Endothelial cell of umbilical vein (primary cell): ENCODE results near the gene MID1IP1. TPM values are rescaled to one million over a fixed set of nuclear protein-coding genes. Genes with fewer than 3 reads are reported as not detected.

Source experiments
- BruUV-seq: library from RNA; stranded (reverse); fragments of 400-500 nt; replicated peaks from 2 replicates; lab custom pipeline; 2021; lab: Mats Ljungman, UMichigan
- CTCF ChIA-PET: fragments of 300-600, 350-600 bp; sonication (Branson Sonifier 250); formaldehyde crosslinking; loops from one replicate; lab custom pipeline; 2021; ENCODE audit warnings: antibody characterized with exemption, inconsistent platforms; lab: Charles Lee
- POLR2A ChIA-PET: fragments of 300-600, 350-600 bp; sonication (Branson Sonifier 250); formaldehyde crosslinking; loops from one replicate; lab custom pipeline; 2021; ENCODE audit warnings: antibody characterized with exemption, inconsistent platforms; lab: Charles Lee
- DNase-seq: peaks from one replicate; pipeline ENCODE4 v3.0.0-alpha.2; 2011; ENCODE audit warnings: low read depth, low spot score
- FAIRE-seq: peaks from 2 replicates; lab custom pipeline; 2011; peaks lifted over from hg19 to GRCh38; lab: Jason Lieb, UNC
- H2AFZ ChIP-seq: 2 replicates; pipeline ENCODE4 v1.6.0; 2012; ENCODE audit warnings: low read depth, low read length, control low read depth, inconsistent platforms
- H3K27ac ChIP-seq: 2 replicates; pipeline ENCODE4 v1.5.1; 2011; ENCODE audit warnings: low read depth, mild to moderate bottlenecking, control low read depth, low read length, moderate library complexity; ENCODE audit not compliant: insufficient read depth
- H3K27me3 ChIP-seq, 2 experiments: 2 replicates each; pipeline versions ENCODE4 v1.6.0 to v1.6.1; 2011; ENCODE audit warnings: low read length in 2 of 2, mixed read lengths in 1 of 2; ENCODE audit not compliant: control insufficient read depth in 2 of 2, insufficient read depth in 2 of 2
- H3K36me3 ChIP-seq, 2 experiments: 2 replicates in 1 of 2; 3 replicates in 1 of 2; pipeline ENCODE4 v1.5.1; 2011; ENCODE audit warnings: low read length in 2 of 2, mild to moderate bottlenecking in 1 of 2, moderate library complexity in 1 of 2; ENCODE audit not compliant: control insufficient read depth in 2 of 2, insufficient read depth in 2 of 2; ENCODE audit errors: extremely low read depth in 1 of 2
- H3K4me1 ChIP-seq: 3 replicates; pipeline ENCODE4 v1.5.1; 2011; ENCODE audit warnings: mild to moderate bottlenecking, low read length; ENCODE audit not compliant: control insufficient read depth, insufficient read depth; ENCODE audit errors: extremely low read depth
- H3K4me2 ChIP-seq: 2 replicates; pipeline ENCODE4 v1.6.1; 2011; ENCODE audit warnings: low read length, control low read depth, mixed read lengths; ENCODE audit not compliant: insufficient read depth
- H3K4me3 ChIP-seq, 3 experiments: fragments of 200-600 bp in 1 of 3; sonication (generic), shearing (Covaris generic) in 1 of 3; replicated peaks in 1 of 3; 2 replicates each; pipeline ENCODE4 v1.5.1; 2011 to 2016; ENCODE audit warnings: control low read depth in 3 of 3, low read length in 3 of 3, mild to moderate bottlenecking in 2 of 3, inconsistent platforms in 1 of 3, low read depth in 1 of 3, moderate library complexity in 1 of 3; ENCODE audit not compliant: insufficient read depth in 1 of 3
- H3K79me2 ChIP-seq: 2 replicates; pipeline ENCODE4 v1.6.0; 2012; ENCODE audit warnings: low read length, inconsistent platforms; ENCODE audit not compliant: control insufficient read depth, insufficient read depth
- H3K9ac ChIP-seq: replicated peaks from 2 replicates; pipeline ENCODE3; 2011; ENCODE audit warnings: low read length, control low read depth; ENCODE audit not compliant: insufficient read depth; ENCODE audit errors: extremely low read depth
- H3K9me1 ChIP-seq: replicated peaks from 3 replicates; pipeline ENCODE4 v1.6.0; 2011; ENCODE audit warnings: mild to moderate bottlenecking, low read length; ENCODE audit not compliant: control insufficient read depth, insufficient read depth; ENCODE audit errors: extremely low read depth
- H3K9me3 ChIP-seq: replicated peaks from 2 replicates; pipeline ENCODE4 v1.5.1; 2012; ENCODE audit warnings: low read length, inconsistent platforms; ENCODE audit not compliant: control insufficient read depth, insufficient read depth
- H4K20me1 ChIP-seq: replicated peaks from 2 replicates; pipeline ENCODE3; 2011; ENCODE audit warnings: mild to moderate bottlenecking, low read length; ENCODE audit not compliant: control insufficient read depth, insufficient read depth; ENCODE audit errors: extremely low read depth
- CTCF ChIP-seq, 2 donors: IDR thresholded peaks; 1 replicate in 1 of 2; 2 replicates in 1 of 2; pipeline ENCODE4 v1.5.1; 2011; ENCODE audit warnings: low read length in 2 of 2, mild to moderate bottlenecking in 2 of 2, moderate library complexity in 2 of 2, control low read depth in 1 of 2, inconsistent platforms in 1 of 2, low read depth in 1 of 2; ENCODE audit not compliant: insufficient read depth in 1 of 2; ENCODE audit errors: extremely low read depth in 1 of 2
- EZH2 ChIP-seq: IDR thresholded peaks from 2 replicates; pipeline ENCODE4 v1.6.1; 2012; ENCODE audit warnings: borderline replicate concordance, low read depth, mild to moderate bottlenecking, moderate library complexity, low read length, inconsistent platforms; ENCODE audit not compliant: severe bottlenecking
- FOS ChIP-seq: IDR thresholded peaks from 2 replicates; pipeline ENCODE4 v1.6.1; 2011; ENCODE audit warnings: mild to moderate bottlenecking, low read length, moderate library complexity, borderline replicate concordance; ENCODE audit not compliant: insufficient read depth
- GATA2 ChIP-seq: IDR thresholded peaks from 2 replicates; pipeline ENCODE4 v1.7.0; 2011; ENCODE audit warnings: low read depth, mild to moderate bottlenecking, moderate library complexity, mixed read lengths, low read length; ENCODE audit not compliant: insufficient read length, insufficient read depth
- JUN ChIP-seq: IDR thresholded peaks from 2 replicates; pipeline ENCODE4 v1.6.1; 2011; ENCODE audit warnings: borderline replicate concordance, low read depth; ENCODE audit not compliant: insufficient read length, insufficient read depth
- MAX ChIP-seq: IDR thresholded peaks from 2 replicates; pipeline ENCODE4 v1.6.1; 2011; ENCODE audit not compliant: insufficient read depth, insufficient read length
- MYC ChIP-seq: IDR thresholded peaks from one replicate; pipeline ENCODE4 v1.6.1; 2011; ENCODE audit warnings: mild to moderate bottlenecking, low read depth, low read length
- POLR2A ChIP-seq: IDR thresholded peaks from 2 replicates; pipeline ENCODE4 v1.6.1; 2012; ENCODE audit warnings: low read depth, mild to moderate bottlenecking, control low read depth, low read length
- POLR2AphosphoS5 ChIP-seq: IDR thresholded peaks from 2 replicates; pipeline ENCODE4 v1.6.1; 2012; ENCODE audit warnings: low read depth, mild to moderate bottlenecking, control low read depth, low read length, moderate library complexity; ENCODE audit not compliant: insufficient read depth
- dilution Hi-C: fragments of 300-500 bp; cut with MboI; formaldehyde crosslinking; loops from one replicate; pipeline ENCODE4 v1.15.0; 2019; ENCODE audit warnings: low sequenced_read_pairs; ENCODE audit not compliant: extremely low pct_ligation_motif_present
- intact Hi-C: fragments of 100-400 bp; cut with micrococcal nuclease; formaldehyde crosslinking; loops from one replicate; pipeline ENCODE4 v1.10.0; 2022
- polyA plus RNA-seq, 4 experiments: library from polyadenylated mRNA; depleted of rRNA in 3 of 4; stranded (reverse) in 3 of 4; unstranded in 1 of 4; fragments of >200 nt; gene quantifications; 2 replicates each; pipeline versions ENCODE4 v1.2.1 to v1.2.3, GENCODE V29; 2011 to 2012; ENCODE audit warnings: missing spikeins in 1 of 4
- total RNA-seq: library from RNA; stranded (reverse); gene quantifications from 2 replicates; pipeline ENCODE4 v1.2.3, GENCODE V29; 2021

The MID1IP1 gene
- total and polyA plus RNA-seq, 2 donors (not counting 3 experiments of a cell fraction or from before 2014, with no cell fraction given) = 23.2 to 25.1 TPM

GRCh38 chrX:38805432-38806389 is 4.5 kb downstream of the MID1IP1 start:
- DNase-seq (peak; percentile 72), FAIRE-seq (peak; percentile 58)
- Histone ChIP-seq H3K9me3 (no peaks in the 10 kb centered on the region), H3K9ac (peak overlapping the region; percentile 82), H3K4me3 (peak overlapping the region; percentile 52 to 85 (median 55)), H3K9me1 (no peaks in the 10 kb centered on the region), H3K4me2 (peak overlapping the region; percentile 84), H2AFZ (no peak overlapping the region), H3K27me3 (no peaks in the 10 kb centered on the region), H3K36me3 (no peaks in the 10 kb centered on the region), H3K79me2 (peaks cover 43% of the 10 kb centered on the region), H3K27ac (peak overlapping the region; percentile 82), H3K4me1 (peaks cover 14% of the 10 kb centered on the region), H4K20me1 (no peaks in the 10 kb centered on the region)
- intact Hi-C loops (loop anchor here (10.0 kb wide), 2 partner anchors 809 to 1369 kb away; no protein-coding TSS in a partner anchor), dilution Hi-C loops (no loop called here)
- TF ChIP-seq POLR2AphosphoS5 (no peak), JUN (no peak), CTCF (IDR thresholded peaks at IDR 0.05; ENCODE audit: extremely low read depth in 1 of 2, insufficient read depth in 1 of 2, low read depth in 1 of 2, low read length in 2 of 2) (no peak), GATA2 (no peak), MYC (no peak), EZH2 (no peak), FOS (no peak), MAX (no peak), POLR2A (no peak)
- no TSS peak for BruUV-seq
- ChIA-PET POLR2A (interaction anchor here (0.6 kb wide), 1 partner anchor 744 kb away, joined by 3 read pairs; no protein-coding TSS in a partner anchor), CTCF (interaction anchor here (1.3 to 1.5 kb wide), 2 partner anchors 9 to 37 kb away, joined by 3 to 6 read pairs; no protein-coding TSS in a partner anchor)
